Epithelial cell of esophagus (primary cell): Measurements from ENCODE around the gene NCK2.

Experiments
- DNase-seq: peaks from one replicate; pipeline ENCODE4 v3.0.0; 2010; ENCODE audit warnings: low read depth
- H3K4me3 ChIP-seq: 2 replicates; pipeline ENCODE4 v1.5.1; 2011; ENCODE audit warnings: mild to moderate bottlenecking, low read length, control low read depth
- CTCF ChIP-seq: IDR thresholded peaks from 2 replicates; pipeline ENCODE4 v1.5.1; 2011; ENCODE audit warnings: low read depth, mild to moderate bottlenecking, low read length, control low read depth, inconsistent platforms; ENCODE audit not compliant: insufficient read depth; ENCODE audit errors: missing control alignments

Gene NCK2

GRCh38 chr2:105870858-105871257 is 126.1 kb downstream of the NCK2 start:
- no peak for TF ChIP-seq CTCF
- no peak overlapping the region for H3K4me3 ChIP-seq
- no peak for DNase-seq

- no peak overlapping the region for H3K4me3 ChIP-seq
- no peak for DNase-seq
- no peak for TF ChIP-seq CTCF
Observed at GRCh38 chr2:105872142-105872728, 127.5 kb downstream of the NCK2 start.

GRCh38 chr2:105872830-105873229 is 128.1 kb downstream of the NCK2 start:
- no peak for DNase-seq

GRCh38 chr2:105873281-105873680 is 128.6 kb downstream of the NCK2 start:
- H3K4me3 ChIP-seq = no peak overlapping the region
- no peak for TF ChIP-seq CTCF
- DNase-seq = no peak

More at GRCh38 chr2:105872830-105873229, 128.1 kb downstream of the NCK2 start:
- H3K4me3 ChIP-seq = no peak overlapping the region
- no peak for TF ChIP-seq CTCF

GRCh38 chr2:105873721-105874120 is 129.0 kb downstream of the NCK2 start:
- DNase-seq = peak; percentile 60
- no peak for TF ChIP-seq CTCF
- no peak overlapping the region for H3K4me3 ChIP-seq

- no peak for DNase-seq
- no peak for TF ChIP-seq CTCF
- H3K4me3 ChIP-seq = no peak overlapping the region
Observed at GRCh38 chr2:105874466-105874865, 129.8 kb downstream of the NCK2 start.

- TF ChIP-seq CTCF = no peak
- DNase-seq = no peak
- no peak overlapping the region for H3K4me3 ChIP-seq
Observed at GRCh38 chr2:105875241-105875640, 130.5 kb downstream of the NCK2 start.
